Lower leg skin (tissue), 4 donors: ENCODE results near the gene LNP1. TPM values are rescaled to one million over a fixed set of nuclear protein-coding genes. Genes with fewer than 3 reads are reported as not detected.
A peak's percentile ranks its signal among the peaks of the same experiment; 100 is the strongest.

Experiments used
- DNase-seq, 2 donors: peaks; one replicate each; pipeline ENCODE4 v3.0.0-alpha.2; 2019; ENCODE audit warnings: low spot score in 2 of 2
- H3K4me3 ChIP-seq: fragments of 200-600 bp; sonication (generic); 2 replicates; pipeline ENCODE4 v1.5.1; 2017; ENCODE audit warnings: mild to moderate bottlenecking, low read depth; ENCODE audit not compliant: poor library complexity, severe bottlenecking
- POLR2A ChIP-seq, 2 donors: fragments of 450-650 bp; IDR thresholded peaks; one replicate each; pipeline ENCODE4 v1.6.1; 2016 to 2017; ENCODE audit warnings: antibody characterized with exemption in 2 of 2, mild to moderate bottlenecking in 1 of 2, moderate library complexity in 1 of 2
- WGBS, 2 donors: methylation state at CpG; one replicate each; pipeline ENCODE4 v1.1.5; 2018; 5-methylcytosine and 5-hydroxymethylcytosine counted together
- intact Hi-C: fragments of 100-400 bp; cut with DNase I; formaldehyde crosslinking; loops from one replicate; pipeline ENCODE4 v1.15.0; 2023; ENCODE audit warnings: low total_unique reads
- total RNA-seq, 4 donors: library from RNA; depleted of rRNA; stranded (reverse); fragments of >200 nt; gene quantifications; one replicate each; pipeline ENCODE4 v1.1.0, GENCODE V29; 2016
- TF ChIP-seq, protein P1 (sequence below), 3 donors: fragments of 450-650 bp; IDR thresholded peaks; one replicate each; pipeline ENCODE4 v1.5.1; 2016; ENCODE audit warnings: antibody characterized with exemption in 3 of 3, mild to moderate bottlenecking in 3 of 3, moderate library complexity in 2 of 3

The LNP1 gene
- total RNA-seq, 4 donors from 2014 or later = 0.19 to 1.7 (median 0.85) TPM

DNA sequence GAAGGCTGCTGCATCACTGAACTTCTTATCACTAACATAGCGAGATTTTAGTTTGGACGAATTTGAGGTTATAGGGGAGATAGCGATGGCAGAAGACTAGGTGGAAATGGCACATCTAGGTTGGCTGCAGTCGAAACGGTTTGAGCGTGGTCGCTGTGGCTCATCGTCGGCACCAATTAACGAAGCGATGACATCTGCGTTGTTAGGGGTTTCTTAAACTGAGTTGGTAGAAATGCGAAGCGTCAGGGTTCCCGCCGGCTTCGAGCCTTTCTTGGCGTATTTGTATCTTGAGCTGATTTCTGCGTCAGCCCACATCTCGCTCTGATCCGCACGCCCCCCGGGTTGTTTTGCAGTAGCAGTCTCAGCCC is 319 bp downstream of the LNP1 start:
- H3K4me3 ChIP-seq = peak overlapping the region; percentile 83
- intact Hi-C loops = no loop called here
- TF ChIP-seq, protein P1, sequence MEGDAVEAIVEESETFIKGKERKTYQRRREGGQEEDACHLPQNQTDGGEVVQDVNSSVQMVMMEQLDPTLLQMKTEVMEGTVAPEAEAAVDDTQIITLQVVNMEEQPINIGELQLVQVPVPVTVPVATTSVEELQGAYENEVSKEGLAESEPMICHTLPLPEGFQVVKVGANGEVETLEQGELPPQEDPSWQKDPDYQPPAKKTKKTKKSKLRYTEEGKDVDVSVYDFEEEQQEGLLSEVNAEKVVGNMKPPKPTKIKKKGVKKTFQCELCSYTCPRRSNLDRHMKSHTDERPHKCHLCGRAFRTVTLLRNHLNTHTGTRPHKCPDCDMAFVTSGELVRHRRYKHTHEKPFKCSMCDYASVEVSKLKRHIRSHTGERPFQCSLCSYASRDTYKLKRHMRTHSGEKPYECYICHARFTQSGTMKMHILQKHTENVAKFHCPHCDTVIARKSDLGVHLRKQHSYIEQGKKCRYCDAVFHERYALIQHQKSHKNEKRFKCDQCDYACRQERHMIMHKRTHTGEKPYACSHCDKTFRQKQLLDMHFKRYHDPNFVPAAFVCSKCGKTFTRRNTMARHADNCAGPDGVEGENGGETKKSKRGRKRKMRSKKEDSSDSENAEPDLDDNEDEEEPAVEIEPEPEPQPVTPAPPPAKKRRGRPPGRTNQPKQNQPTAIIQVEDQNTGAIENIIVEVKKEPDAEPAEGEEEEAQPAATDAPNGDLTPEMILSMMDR (IDR thresholded peaks at IDR 0.05) = no peak
- no peak for TF ChIP-seq POLR2A (IDR thresholded peaks at IDR 0.05)
- WGBS, 2 donors = 0 to 2% methylated on average over 23 of the region's 23 CpGs
- peak in 1 of 2 donors; percentile 88 for DNase-seq

DNA sequence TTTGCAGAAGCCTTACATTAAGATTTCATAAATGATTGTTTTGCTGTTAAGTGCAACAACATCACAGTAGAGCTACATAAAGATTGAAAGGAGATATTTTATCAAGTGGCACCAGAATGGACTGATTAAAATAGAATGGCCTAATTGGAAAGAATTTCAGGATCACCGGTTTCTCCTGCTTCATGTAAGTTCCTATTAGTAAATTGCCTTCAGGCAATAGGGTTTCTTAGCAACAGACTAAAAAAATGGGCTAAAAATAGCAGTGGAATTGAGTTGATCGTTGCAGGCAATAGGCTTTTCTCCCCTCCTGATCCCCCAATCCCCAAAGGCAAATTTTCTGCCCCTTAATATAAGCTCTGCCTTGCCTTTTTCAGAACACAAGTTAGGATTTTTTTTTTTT is 917 bp downstream of the LNP1 start:
- intact Hi-C loops = no loop called here
- H3K4me3 ChIP-seq = peak overlapping the region; percentile 83
- 2 to 5% methylated on average over 2 of the region's 2 CpGs for WGBS, 2 donors
- DNase-seq = no peak
- TF ChIP-seq, protein P1 (IDR thresholded peaks at IDR 0.05) = no peak
- no peak for TF ChIP-seq POLR2A (IDR thresholded peaks at IDR 0.05)

DNA sequence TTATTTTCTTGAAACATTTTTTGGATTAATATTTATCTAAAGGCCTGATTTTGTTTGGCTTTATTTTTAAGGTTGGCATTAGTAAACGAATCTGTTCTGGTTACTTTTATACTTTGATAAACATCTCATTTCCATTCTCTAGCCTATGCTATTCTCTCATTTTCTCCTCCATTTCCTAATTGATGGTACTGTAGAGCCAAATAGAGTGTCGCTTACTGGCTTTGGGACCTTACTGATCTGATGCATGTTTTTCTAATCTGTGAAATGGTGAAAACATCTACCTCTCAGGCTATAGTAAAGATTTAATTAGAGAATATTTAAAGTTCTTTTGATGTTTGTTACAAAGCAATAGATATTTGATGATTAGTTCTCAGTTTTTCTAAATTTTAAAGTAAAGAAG is 1.6 kb downstream of the LNP1 start:
- DNase-seq = no peak
- TF ChIP-seq, protein P1 (IDR thresholded peaks at IDR 0.05) = no peak
- no peak for TF ChIP-seq POLR2A (IDR thresholded peaks at IDR 0.05)
- H3K4me3 ChIP-seq = no peak overlapping the region
- 41 to 47% methylated on average over 2 of the region's 2 CpGs for WGBS, 2 donors
- intact Hi-C loops = no loop called here

DNA sequence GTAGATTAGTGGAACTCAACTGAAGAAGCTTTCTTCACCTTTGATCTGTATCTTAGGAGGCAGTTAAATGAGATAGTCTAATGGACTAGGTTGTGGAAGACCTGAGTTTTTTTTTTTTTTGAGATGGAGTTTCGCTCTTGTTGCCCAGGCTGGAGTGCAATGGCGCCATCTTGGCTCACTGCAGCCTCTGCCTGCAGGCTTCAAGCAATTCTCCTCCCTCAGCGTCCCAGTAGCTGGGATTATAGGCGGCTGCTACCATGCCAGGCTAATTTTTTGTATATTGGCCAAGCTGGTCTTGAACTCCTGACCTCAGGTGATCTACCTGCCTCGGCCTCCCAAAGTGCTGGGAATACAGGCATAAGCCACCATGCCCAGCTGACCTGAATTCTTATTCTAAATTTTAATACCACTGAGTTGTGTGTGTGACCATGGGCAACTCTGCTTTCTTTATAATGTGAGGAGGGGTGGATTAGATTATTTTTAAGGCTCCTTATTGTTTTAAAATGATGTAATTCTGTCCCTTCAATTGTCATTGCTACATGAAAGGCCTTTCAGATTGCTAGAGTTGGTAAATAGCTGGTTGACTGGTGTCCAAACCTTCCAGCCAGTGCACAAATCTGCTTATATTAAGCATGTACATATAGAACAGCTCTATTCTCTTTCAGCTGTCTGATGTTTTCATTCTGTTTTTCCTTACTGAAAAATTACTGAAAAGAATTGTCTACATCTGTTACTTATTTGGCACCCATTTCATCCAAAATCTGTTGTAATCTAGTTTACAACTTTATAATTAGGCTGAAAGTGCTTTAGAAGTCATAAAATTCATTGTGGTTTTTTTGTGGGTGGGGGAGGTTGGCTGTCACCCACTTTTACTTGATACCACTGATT is 2.3 kb downstream of the LNP1 start:
- TF ChIP-seq POLR2A (IDR thresholded peaks at IDR 0.05) = no peak
- TF ChIP-seq, protein P1 (IDR thresholded peaks at IDR 0.05) = no peak
- H3K4me3 ChIP-seq = no peak overlapping the region
- DNase-seq = no peak
- WGBS, 2 donors = 53 to 71% methylated on average over 5 of the region's 5 CpGs
- intact Hi-C loops = no loop called here

DNA sequence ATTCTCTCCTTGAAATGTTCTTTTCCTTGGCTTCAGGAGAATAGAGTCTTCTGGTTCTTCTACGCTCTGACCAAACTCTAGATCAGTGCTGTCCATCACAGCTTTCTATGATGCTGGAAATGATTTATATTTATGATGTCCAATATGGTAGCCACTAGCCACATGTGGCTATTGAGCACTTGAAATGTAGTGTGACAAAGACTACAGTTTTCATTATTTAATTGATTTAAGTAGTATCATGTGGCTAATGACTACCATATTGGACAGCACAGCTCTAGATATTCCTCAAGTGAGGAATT is 2.9 kb downstream of the LNP1 start:
- intact Hi-C loops = no loop called here
- 74 to 75% methylated on average over 1 of the region's 1 CpG for WGBS, 2 donors
- no peak overlapping the region for H3K4me3 ChIP-seq
- no peak for DNase-seq
- TF ChIP-seq POLR2A (IDR thresholded peaks at IDR 0.05) = no peak
- TF ChIP-seq, protein P1 (IDR thresholded peaks at IDR 0.05) = no peak

DNA sequence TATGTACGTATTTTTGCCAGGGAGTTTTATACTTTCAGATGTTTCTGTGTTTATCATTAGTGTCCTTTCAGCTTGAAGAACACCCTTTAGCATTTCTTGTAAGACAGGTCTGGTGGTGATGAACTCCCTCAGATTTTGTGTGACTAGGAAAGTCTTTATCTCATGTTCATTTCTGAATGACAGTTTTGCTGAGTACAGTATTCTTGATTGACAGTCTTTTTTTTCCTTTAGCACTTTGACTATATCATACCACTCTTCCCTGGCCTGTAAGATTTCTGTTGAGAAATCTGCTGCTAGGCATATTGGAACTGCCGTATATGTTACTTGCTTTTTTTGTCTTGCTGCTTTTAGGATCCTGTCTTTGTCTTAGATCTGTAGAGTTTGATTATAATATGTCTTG is 5.8 kb downstream of the LNP1 start:
- no peak overlapping the region for H3K4me3 ChIP-seq
- no peak for DNase-seq
- WGBS, 2 donors = 68 to 96% methylated on average over 2 of the region's 2 CpGs
- intact Hi-C loops = no loop called here
- TF ChIP-seq POLR2A (IDR thresholded peaks at IDR 0.05) = no peak
- TF ChIP-seq, protein P1 (IDR thresholded peaks at IDR 0.05) = no peak
